ENCODE data around the gene BEST4. TPM values are rescaled to one million over a fixed set of nuclear protein-coding genes. Genes with fewer than 3 reads are reported as not detected.
"Not testable (repeated sequence)": the region's sequence is repeated elsewhere in the genome, so short reads cannot be mapped to it uniquely, and the experiment has no call there.

Gene BEST4
- total and polyA plus RNA-seq, 2 experiments from 2014 or later: 0.98 to 1.4 TPM

- peaks cover 28% of the 10 kb centered on the region for H3K36me3 ChIP-seq
- H3K27ac ChIP-seq: peak overlapping the region; percentile 97
- TF ChIP-seq, protein P1, sequence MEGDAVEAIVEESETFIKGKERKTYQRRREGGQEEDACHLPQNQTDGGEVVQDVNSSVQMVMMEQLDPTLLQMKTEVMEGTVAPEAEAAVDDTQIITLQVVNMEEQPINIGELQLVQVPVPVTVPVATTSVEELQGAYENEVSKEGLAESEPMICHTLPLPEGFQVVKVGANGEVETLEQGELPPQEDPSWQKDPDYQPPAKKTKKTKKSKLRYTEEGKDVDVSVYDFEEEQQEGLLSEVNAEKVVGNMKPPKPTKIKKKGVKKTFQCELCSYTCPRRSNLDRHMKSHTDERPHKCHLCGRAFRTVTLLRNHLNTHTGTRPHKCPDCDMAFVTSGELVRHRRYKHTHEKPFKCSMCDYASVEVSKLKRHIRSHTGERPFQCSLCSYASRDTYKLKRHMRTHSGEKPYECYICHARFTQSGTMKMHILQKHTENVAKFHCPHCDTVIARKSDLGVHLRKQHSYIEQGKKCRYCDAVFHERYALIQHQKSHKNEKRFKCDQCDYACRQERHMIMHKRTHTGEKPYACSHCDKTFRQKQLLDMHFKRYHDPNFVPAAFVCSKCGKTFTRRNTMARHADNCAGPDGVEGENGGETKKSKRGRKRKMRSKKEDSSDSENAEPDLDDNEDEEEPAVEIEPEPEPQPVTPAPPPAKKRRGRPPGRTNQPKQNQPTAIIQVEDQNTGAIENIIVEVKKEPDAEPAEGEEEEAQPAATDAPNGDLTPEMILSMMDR (IDR thresholded peaks at IDR 0.05; ENCODE audit: low read depth, low read length): no peak
- no peaks in the 10 kb centered on the region for H3K27me3 ChIP-seq
- H3K4me3 ChIP-seq: no peak overlapping the region
- peaks cover 18% of the 10 kb centered on the region for H3K4me1 ChIP-seq (ENCODE audit: low read depth)
- H3K9me3 ChIP-seq (ENCODE audit: low read depth): no peaks in the 10 kb centered on the region
- no peak for DNase-seq (ENCODE audit: low read depth in 1 of 2, low spot score in 1 of 2)
Measured at GRCh38 chr1:44777547-44777946, 10.4 kb downstream of the BEST4 start.

GRCh38 chr1:44776730-44777068, 11.3 kb downstream of the BEST4 start:
- Histone ChIP-seq H3K4me1 (ENCODE audit: low read depth) (peaks cover 18% of the 10 kb centered on the region), H3K4me3 (peak overlapping the region; percentile 87), H3K9me3 (ENCODE audit: low read depth) (no peaks in the 10 kb centered on the region), H3K27ac (peak overlapping the region; percentile 97), H3K36me3 (peaks cover 28% of the 10 kb centered on the region), H3K27me3 (no peaks in the 10 kb centered on the region)
- TF ChIP-seq, protein P1 (IDR thresholded peaks at IDR 0.05; ENCODE audit: low read depth, low read length): no peak
- DNase-seq (ENCODE audit: low read depth in 1 of 2, low spot score in 1 of 2): no peak

DNA sequence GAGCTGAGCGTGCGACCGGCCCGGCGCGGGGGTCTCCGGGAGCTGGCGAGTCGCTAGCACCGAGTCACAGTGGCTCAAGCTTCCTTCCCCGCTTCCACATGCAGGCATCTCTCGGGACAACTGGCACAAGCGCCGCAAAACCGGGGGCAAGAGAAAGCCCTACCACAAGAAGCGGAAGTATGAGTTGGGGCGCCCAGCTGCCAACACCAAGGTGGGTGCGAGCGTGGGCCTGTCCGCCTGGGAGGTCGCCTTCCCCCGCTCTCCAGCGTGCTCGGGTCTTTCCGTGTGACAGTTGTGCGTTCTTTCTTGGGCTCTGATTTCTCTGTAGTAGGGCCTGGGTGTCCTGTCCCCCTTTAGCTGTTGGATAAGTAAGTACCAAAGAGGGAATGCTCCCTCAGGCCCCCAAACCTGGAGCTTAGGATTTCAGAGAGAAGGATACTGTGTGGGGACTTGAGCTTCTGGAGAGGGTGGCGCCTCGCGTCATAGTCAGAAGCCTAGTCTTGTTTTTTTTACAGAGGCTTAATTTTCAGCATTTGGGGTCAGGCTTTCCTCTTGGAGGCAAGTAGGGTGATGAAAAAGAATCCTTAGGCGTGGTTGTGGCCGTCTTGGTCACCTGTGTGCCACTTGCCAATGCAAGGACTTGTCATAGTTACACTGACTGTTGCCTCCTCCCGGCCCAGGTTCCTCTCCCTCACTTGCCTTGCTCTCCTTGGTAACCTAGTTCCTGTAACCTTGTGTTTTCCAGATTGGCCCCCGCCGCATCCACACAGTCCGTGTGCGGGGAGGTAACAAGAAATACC, 11.8 kb downstream of the BEST4 start:
- TF ChIP-seq, protein P1 (IDR thresholded peaks at IDR 0.05; ENCODE audit: low read depth, low read length): no peak
- Histone ChIP-seq H3K9me3 (ENCODE audit: low read depth) (no peaks in the 10 kb centered on the region), H3K4me1 (ENCODE audit: low read depth) (peaks cover 18% of the 10 kb centered on the region), H3K36me3 (peaks cover 28% of the 10 kb centered on the region), H3K4me3 (peak overlapping the region; percentile 87), H3K27me3 (no peaks in the 10 kb centered on the region), H3K27ac (peak overlapping the region; percentile 97)
- DNase-seq (ENCODE audit: low read depth in 1 of 2, low spot score in 1 of 2): peak; percentile 15 to 19

- peak within 1 kb of the TSS; percentile 97 for H3K27ac ChIP-seq
- H3K9me3 ChIP-seq (ENCODE audit: low read depth): no peaks in the 10 kb centered on the region
- peaks cover 28% of the 10 kb centered on the region for H3K36me3 ChIP-seq
- peak within 1 kb of the TSS; percentile 87 for H3K4me3 ChIP-seq
- peak; percentile 96 to 97 for DNase-seq (ENCODE audit: low read depth in 1 of 2, low spot score in 1 of 2)
- peaks cover 18% of the 10 kb centered on the region for H3K4me1 ChIP-seq (ENCODE audit: low read depth)
- no peaks in the 10 kb centered on the region for H3K27me3 ChIP-seq
- TF ChIP-seq, protein P1 (IDR thresholded peaks at IDR 0.05; ENCODE audit: low read depth, low read length): no peak
Measured at GRCh38 chr1:44775078-44775929, 12.7 kb downstream of the BEST4 start, which contains the start of gene RPS8. Gene RPS8 (plus strand): TSS chr1:44775540. CDS start chr1:44775597, 57 bp downstream.

GRCh38 chr1:44766421-44766820, 21.5 kb downstream of the BEST4 start:
- not testable (repeated sequence) for H3K4me3 ChIP-seq; H3K36me3 ChIP-seq; DNase-seq (ENCODE audit: low read depth in 1 of 2, low spot score in 1 of 2); H3K4me1 ChIP-seq (ENCODE audit: low read depth); H3K27me3 ChIP-seq; H3K9me3 ChIP-seq (ENCODE audit: low read depth); H3K27ac ChIP-seq
